ENCODE data around the gene ADGRL1.
"Not testable (repeated sequence)": the region's sequence is repeated elsewhere in the genome, so short reads cannot be mapped to it uniquely, and the experiment has no call there.

DNA sequence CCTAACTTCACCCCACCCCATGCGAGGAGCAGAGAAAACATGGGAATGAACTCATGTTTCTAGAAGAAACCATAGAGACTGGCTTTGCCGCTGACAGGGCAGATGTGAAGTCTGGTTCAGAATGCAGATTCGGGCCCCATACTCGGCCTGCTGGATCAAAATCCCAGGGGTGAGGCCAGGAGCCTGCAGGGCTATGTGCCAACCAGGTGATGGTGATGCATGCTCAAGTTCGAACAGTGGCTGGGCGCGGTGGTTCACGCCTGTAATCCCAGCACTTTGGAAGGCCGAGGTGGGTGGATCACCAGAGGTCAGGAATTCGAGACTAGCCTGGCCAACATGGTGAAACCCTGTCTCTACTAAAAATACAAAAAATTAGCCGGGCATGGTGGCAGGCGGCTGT is 24.8 kb downstream of the ADGRL1 start:
- TF ChIP-seq, protein P1, sequence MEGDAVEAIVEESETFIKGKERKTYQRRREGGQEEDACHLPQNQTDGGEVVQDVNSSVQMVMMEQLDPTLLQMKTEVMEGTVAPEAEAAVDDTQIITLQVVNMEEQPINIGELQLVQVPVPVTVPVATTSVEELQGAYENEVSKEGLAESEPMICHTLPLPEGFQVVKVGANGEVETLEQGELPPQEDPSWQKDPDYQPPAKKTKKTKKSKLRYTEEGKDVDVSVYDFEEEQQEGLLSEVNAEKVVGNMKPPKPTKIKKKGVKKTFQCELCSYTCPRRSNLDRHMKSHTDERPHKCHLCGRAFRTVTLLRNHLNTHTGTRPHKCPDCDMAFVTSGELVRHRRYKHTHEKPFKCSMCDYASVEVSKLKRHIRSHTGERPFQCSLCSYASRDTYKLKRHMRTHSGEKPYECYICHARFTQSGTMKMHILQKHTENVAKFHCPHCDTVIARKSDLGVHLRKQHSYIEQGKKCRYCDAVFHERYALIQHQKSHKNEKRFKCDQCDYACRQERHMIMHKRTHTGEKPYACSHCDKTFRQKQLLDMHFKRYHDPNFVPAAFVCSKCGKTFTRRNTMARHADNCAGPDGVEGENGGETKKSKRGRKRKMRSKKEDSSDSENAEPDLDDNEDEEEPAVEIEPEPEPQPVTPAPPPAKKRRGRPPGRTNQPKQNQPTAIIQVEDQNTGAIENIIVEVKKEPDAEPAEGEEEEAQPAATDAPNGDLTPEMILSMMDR (conservative IDR thresholded peaks at IDR 0.05; ENCODE audit: low read length), result not testable (repeated sequence)
- not testable (repeated sequence) for TF ChIP-seq EZH2phosphoT487 (IDR thresholded peaks at IDR 0.05; ENCODE audit: borderline replicate concordance, low read depth, low read length)

Measured in OCI-LY7 (cell line).